Loucy (cell line): ENCODE results near the gene ASB4.

ENCODE experiments used
- CTCF ChIP-seq: fragments of 200-600 bp; sonication (generic); conservative IDR thresholded peaks from 2 replicates; pipeline ENCODE4 v1.5.1; 2014; ENCODE audit warnings: mild to moderate bottlenecking, antibody characterized with exemption, low read length
- EZH2phosphoT487 ChIP-seq: fragments of 200-600 bp; IDR thresholded peaks from 2 replicates; pipeline ENCODE4 v1.6.1; 2018; ENCODE audit warnings: antibody characterized with exemption, mild to moderate bottlenecking, moderate library complexity, borderline replicate concordance

GRCh38 chr7:95509199-95509598 lies 23.5 kb downstream of the ASB4 start:
- TF ChIP-seq CTCF (no peak), EZH2phosphoT487 (no peak)
